ENCODE results near the gene LONP2.

LONP2 gene, protein sequence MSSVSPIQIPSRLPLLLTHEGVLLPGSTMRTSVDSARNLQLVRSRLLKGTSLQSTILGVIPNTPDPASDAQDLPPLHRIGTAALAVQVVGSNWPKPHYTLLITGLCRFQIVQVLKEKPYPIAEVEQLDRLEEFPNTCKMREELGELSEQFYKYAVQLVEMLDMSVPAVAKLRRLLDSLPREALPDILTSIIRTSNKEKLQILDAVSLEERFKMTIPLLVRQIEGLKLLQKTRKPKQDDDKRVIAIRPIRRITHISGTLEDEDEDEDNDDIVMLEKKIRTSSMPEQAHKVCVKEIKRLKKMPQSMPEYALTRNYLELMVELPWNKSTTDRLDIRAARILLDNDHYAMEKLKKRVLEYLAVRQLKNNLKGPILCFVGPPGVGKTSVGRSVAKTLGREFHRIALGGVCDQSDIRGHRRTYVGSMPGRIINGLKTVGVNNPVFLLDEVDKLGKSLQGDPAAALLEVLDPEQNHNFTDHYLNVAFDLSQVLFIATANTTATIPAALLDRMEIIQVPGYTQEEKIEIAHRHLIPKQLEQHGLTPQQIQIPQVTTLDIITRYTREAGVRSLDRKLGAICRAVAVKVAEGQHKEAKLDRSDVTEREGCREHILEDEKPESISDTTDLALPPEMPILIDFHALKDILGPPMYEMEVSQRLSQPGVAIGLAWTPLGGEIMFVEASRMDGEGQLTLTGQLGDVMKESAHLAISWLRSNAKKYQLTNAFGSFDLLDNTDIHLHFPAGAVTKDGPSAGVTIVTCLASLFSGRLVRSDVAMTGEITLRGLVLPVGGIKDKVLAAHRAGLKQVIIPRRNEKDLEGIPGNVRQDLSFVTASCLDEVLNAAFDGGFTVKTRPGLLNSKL

DNA sequence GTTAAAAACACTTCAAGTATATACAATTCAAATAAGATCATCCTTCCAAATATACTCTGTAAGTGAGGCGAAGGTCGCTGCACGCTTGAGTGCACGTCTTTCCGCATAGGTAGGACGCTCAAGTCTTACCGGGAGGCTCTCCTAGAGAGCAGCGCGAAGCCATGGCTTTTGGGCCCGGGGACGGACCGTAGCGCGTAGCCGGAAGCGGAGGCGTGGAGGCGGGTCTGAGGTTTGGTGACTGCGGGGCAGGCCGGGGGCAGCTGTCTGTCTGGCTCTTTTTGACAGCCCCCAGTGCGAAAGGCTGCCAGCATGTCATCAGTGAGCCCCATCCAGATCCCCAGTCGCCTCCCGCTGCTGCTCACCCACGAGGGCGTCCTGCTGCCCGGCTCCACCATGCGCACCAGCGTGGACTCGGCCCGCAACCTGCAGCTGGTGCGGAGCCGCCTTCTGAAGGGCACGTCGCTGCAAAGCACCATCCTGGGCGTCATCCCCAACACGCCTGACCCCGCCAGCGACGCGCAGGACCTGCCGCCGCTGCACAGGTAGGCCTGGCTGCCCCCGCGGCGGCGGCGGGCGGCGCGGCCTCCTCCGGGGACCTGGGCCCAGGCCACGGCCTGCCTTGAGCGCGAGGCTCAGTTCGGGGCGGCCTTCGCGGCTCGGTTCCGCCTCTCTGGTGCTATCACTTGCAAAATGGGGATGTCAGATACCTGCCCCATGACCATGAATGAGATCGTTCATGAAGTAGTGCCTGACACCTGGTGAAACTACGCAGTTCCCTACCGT is at the start of gene LONP2:
Gene LONP2, plus strand, starts transcription at position 221 of the 783 bp plus-strand sequence. Its CDS starts 89 bp downstream, at position 310.
- peak; percentile 81 to 82 for DNase-seq (ENCODE audit: low read depth in 2 of 2)

DNA sequence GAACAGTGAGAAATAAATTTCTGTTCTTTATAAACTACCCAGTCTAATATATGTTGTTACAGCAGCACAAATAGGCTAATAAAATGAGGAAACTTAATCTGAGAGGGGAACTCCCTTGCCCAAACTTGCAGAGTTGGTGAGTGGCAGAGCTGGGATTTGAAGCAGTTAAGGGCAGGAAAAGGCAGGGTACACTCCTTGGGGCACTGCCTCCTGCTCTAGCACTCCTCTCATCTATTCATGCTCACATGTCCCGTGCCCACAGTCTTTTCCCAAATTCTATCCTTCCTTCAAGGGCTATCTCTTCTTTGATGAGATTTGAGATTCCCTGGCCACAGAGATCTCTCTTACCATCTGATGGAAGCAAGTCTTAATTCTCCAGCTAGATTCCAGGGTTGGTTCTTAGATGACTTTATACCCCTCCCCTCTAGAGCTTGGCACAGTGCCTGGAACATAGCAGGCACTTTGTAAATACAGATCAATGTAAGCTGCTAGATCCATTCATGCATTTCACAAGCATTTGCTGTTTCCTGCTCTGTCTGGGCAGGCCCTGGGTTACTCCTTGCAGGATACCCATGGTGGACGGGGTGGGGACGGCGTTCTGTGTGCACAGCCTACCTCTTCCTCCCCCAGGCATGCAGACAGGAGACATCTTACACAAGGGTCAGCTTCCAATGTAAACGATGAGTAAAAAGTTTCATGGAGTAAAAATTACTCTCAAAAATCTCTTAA is 49.1 kb upstream of the LONP2 start:
- no peak for DNase-seq (ENCODE audit: low read depth in 2 of 2)

DNA sequence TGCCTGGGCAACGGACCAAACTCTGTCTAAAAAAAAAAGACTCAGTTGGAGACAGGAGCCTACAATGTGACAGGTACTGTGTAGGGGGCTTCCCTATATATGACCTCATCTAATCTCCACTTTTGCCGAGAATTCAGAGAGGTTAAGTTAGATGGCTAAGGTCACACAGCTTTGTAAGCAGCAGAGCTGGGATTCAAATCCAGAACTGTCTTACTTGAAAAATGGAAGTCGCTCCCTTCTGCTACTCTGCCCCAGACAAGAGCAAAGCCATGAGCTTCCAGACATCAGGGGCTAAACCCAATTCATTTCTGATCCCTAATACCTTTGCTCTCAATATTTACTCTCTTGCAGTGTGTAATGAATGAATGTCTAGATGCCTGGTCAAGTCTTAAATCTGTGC is 46.8 kb upstream of the LONP2 start:
- DNase-seq (ENCODE audit: low read depth in 2 of 2): no peak

DNA sequence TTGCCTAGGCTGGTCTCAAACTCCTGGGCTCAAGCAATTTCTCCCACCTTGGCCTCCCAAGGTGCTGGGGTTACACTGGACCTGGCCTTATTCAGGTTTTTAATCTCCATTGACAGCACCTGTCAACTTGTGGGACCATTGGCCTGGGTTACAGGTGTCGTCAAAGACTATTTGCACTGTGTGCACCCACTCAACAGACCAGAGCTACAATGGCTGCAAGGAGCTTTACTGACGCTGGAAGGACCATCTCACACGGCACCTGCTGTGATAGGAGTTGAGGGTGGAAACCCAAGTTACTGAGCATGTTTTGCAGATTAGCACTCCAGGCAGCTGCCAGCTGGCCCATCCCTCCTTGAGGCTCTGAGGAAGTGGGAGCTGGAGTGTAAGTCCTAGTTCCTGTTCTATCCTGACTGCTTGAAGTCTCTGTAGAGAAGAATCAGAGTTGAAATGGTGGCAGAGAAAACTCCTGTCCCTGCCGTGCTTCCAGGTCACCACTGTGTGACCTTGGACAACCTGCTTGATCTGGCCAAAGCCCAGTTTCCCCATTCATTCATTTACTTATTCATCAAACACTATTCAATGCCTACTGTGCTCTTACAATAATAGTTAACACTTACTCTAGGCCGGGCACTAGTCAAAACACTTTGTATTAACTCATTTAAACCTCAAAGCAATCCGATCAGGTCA is 42.4 kb upstream of the LONP2 start:
- DNase-seq (ENCODE audit: low read depth in 2 of 2): no peak

DNA sequence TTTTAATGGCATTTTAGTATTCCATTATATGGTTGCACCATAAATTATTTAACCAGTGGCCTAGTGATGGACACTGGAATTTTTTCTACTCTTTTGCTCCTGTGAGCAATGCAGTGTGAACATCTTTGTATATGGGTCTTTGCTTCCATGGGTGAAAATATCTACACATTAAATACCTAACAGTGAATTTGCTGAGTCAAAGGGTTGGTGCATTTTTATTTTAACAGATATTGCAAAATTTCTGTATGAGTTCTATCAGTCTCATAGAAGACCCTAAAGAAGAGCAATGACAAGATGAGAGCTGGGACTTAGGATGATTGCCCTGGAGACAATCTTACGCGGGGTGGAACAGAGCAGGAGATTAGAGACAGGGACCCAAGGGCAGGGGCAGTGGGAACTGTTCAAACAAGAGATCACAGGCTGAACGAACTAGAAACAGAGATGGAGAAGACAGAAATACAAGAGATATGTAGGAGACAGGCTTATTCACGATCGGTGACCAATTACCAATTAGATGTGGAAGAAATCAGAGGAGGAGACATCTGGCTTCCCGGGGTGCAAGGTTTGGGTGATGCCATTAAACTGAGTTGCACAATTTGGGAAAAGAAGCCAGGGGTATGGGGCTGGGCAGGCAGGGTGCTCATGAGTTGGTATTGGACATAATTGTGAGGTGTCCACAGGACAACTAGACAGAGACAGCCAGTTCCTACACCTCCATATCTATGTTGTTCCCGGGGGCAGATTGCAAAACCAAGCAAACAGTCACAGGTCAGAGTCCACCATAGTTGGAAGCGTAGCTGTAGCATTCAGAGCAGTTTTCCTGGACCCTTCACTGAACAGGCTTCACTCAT is 39.9 kb upstream of the LONP2 start:
- DNase-seq (ENCODE audit: low read depth in 2 of 2): no peak

DNA sequence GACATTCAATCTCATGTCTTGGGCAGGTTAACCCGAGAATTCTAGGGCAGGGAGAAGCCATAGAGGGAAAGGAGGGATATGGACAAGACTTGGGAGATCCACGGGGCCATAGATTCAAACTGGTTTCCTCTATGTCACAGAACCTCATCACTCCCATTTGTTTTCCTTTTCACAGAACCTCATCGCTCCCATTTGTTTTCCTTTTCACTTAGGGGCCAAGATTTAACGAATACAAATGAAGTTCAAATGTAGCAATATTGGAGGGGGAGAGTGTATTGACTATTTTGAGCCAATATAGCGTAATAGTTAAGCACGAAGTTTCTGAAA is 39.3 kb upstream of the LONP2 start:
- no peak for DNase-seq (ENCODE audit: low read depth in 2 of 2)

DNA sequence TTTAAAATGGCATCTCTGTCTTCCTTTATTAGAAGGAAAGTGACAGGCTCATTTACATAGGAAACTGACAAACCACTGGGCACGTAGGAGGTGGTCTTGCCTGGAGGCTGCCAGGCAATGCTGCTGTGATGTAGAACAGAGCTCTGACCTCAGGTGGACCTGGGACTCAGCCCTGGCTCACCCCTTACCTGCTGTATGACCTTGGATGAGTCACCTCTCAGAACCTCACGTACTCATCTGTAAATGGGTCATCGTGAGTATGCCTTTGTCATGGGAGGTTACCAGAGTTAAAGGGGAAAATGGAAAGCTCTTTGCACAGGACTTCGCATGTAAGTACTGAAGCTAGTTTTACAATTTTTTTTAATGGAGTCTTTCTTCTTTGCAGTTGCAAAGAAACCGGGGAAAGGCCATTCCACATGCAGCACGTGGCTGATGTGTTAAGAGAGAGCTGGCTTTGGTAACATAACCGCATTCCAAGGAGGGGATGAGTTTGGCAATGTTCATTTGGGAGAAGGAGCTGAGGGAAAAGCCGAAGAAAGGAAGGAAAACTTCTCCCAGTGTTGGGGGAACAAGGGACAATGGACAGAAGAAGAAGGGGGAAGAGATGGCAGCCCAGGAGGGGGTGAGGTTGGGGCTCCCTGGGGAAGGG is 37.4 kb upstream of the LONP2 start:
- no peak for DNase-seq (ENCODE audit: low read depth in 2 of 2)

DNA sequence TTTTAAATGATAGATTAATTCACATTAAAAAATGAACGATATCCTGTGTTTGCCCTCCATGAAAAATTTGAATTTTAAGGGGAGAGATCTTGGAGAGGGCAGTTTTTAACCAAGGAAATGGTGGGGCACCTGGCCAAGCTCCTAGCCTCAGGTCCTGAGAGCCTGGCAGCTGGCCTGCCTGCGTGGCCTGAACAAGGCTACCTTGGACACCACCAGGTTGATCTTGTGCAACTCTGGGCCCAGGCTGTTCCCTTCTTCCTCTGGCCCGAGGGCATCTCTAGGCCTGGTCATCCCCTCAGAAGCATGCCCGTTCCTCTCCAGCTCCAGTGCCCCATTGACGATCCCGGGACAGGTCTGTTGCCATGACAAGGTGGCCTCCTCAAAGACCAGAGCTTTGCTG is 33.4 kb upstream of the LONP2 start:
- no peak for DNase-seq (ENCODE audit: low read depth in 2 of 2)

DNA sequence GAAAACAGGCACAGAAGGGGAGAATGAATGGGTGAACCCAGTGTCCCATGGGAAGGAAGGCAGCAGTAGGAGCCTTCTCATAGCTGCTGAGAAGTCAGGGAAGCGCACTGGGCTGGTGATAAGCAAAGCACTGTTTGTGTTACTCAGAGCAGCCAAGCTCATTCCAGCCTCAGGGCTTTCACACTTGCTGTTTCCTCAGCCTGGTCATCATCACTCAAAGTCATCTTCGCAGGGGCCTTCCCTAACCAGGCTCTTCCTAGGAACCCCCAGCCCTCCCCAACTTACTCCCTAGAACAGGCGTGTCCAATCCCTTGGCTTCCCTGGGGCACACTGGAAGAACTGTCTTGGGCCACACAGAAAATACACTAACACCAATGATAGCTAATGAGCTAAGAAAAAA is 32.1 kb upstream of the LONP2 start:
- no peak for DNase-seq (ENCODE audit: low read depth in 2 of 2)

DNA sequence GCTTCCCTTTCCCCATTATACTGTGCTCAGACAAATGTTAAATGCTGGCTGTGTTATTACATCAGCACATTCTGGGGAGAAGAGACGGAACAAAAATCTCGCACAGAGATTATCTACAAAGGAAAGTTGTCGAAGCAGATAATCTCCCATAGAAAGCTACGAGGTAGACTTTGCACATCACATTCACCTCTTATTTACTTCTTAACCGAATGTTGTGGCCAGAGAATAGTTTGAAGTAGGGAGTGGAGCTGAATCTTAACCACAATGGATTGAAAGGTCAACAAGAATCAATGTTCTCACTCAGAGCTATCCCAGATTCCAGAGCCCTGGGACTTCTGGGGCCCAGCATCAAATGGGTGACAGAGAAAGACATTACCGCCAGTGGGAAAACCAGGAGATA is 28.4 kb upstream of the LONP2 start:
- DNase-seq (ENCODE audit: low read depth in 2 of 2): no peak

DNA sequence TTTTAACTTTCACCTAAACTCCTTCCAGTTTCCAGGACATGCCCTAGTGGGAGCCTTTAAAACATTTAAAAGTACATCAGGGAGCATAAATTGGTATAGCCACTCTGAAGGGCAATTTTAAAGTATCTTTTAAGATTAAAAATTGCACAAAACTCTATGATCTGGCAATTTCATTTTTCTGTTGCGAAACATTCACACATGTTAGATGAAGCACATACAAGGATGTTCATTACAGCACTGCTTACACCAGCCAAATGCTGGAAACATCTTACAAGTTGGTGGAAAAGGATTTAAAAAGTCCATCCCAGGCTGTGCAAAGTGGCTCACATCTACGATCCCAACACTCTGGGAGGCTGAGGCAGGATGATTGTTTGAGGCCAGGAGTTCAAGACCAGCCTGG is 26.4 kb upstream of the LONP2 start:
- no peak for DNase-seq (ENCODE audit: low read depth in 2 of 2)

DNA sequence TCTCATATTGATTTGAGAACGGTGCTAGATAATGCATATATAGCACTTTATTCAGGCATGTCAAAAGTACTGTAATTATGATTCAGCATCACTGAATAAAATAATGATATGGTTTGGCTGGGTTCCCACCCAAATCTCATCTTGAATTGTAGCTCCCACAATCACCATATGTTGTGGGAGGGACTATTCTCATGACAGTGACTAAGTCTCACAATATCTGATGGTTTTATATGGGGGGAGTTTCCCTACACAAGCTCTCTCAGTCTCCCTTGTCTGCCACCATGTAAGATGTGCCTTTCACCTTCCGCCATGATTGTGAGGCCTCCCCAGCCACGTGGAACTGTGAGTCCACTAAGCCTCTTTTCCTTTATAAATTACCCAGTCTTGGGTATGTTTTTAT is 25.6 kb upstream of the LONP2 start:
- no peak for DNase-seq (ENCODE audit: low read depth in 2 of 2)

DNA sequence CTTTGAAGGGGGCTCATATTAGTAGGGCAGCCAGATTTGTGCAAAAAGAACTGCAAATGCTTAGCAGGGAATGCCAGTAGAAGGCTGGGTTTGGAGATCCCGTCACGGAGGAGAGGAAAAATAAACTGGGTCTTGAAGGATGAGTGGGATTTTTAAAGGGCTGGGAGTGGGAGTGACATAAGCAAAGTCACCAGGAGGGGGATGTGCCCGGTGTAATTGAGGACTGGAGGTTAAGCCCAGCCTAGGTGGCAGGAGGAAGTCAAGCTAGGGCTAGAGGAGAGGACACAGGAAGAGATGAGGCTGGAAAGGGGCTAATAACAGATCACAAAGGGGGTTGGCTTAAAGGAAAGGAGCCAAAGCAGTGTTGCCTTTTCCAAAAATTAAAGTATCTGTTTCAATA is 23.2 kb upstream of the LONP2 start:
- no peak for DNase-seq (ENCODE audit: low read depth in 2 of 2)

DNA sequence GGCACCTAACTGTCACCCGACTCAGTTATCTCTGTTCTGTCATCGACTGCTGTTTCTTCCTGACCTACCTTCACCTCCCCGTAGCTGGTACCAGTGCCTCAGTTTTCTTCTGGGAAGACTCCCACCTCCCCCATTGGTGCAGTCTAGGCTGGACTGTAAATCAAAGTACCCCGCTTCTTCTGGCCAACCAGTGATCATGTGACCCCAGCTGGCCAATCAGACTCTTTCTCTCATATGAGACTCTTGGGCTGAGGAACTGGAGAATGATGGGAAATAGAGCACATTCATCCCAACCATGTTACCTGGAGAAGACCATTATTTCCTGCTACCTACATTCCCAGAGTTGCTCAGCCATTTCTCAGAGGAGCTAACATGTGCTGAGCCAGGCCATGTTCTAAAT is 20.6 kb upstream of the LONP2 start:
- DNase-seq (ENCODE audit: low read depth in 2 of 2): no peak

DNA sequence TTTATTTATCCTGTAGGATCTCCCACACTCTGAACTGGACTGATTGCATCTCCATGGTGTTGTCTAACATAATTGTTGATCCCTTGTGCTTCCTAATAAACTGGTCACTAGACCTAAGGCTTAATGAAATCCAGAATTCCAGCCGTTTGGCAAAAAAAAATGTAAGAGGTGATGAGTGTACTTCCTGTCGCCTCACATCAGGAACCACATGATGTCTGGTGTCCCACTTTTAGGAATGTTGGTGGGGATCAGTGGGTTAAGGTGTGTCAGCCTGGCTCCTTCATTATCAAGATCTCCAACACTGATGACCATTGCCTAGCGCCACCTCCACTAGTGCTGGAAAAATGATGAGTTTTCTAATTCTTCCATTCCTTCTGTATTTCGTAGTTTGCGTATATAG is 18.6 kb upstream of the LONP2 start:
- DNase-seq (ENCODE audit: low read depth in 2 of 2): no peak

DNA sequence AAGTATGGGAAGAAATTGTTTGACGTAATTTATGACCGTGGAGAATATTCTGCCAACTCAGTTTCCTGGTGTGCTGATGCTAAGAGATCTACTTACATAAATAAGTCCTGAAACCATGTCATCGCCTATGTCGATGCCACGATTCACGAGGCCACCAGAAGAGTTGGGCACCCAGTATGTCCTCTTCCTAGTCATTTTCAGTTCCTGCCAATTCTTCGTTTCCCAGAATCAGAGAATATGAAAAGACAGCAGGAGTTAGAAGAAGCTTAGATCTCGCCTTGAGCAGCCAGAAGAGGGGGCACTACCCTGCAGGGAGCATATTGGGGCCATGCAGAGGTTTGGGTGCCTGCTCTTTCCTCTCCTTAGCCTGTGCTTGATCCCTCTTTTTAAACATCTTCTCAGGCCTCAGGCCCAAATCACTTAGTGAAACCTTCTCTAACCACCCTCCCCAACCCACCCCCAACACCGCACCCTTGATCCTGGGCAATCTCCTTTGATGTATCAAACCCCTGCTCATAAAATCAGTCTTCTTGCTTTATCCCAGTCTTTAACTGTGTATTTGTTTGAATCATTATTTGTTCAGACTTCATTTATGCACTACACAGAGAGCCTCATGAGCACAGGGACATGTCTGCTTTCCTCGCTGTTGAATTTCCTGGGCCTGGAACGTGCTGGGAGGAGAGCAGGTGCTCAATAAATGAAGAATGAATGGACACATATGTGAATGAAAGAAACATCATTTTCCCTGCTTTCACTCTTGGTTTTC is 12.2 kb upstream of the LONP2 start:
- no peak for DNase-seq (ENCODE audit: low read depth in 2 of 2)

DNA sequence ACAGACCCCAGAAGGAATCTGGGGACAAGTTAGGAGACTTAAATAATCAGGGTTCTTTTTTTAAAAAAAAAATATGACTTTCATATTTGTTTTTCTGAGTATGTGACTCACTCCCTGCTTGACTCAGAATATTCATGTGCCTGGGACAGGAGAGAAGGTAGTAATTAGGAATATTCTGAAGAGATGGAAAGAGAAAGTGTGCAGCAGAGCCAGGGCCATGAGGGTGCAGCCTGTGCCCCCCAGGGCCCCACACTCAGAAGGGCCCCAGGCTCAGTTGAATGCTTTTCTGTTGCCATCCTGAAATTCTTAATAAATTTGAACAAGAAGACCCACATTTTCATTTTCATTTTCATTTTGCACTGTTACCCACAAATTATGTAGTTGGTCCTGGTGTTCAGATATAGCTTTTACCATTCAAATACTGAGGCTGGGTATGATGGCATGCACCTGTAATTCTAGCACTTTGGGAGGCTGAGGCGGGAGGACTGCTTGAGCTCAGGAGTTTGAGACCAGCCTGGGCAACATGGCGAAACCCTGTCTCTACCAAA is 11.5 kb upstream of the LONP2 start:
- DNase-seq (ENCODE audit: low read depth in 2 of 2): no peak

DNA sequence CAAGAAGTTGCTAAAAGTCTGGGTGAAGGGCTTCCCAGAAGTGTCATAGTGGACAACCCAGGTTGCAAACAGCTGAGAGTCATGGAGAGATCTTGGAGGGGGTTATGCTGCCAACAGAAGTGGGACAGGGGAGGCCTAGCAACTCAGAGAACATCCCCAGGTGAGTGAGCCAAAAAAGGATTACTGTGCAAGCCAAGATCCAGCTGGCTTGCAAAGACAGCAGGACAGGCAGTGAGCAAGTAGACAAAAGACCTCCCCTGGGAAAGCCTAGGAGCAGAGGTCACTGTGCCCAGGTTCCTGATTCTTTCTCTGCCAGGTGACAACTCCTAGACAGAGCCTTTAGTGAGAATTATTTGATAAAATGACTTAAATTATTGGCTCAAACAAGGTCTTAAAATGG is 9.5 kb upstream of the LONP2 start:
- no peak for DNase-seq (ENCODE audit: low read depth in 2 of 2)
